GM18858 (cell line): ENCODE data around the gene ATP6V0D1.
"Not testable (repeated sequence)": the region's sequence is repeated elsewhere in the genome, so short reads cannot be mapped to it uniquely, and the experiment has no call there.

Experiments used
- ATAC-seq: cut with Tn5 transposase; IDR thresholded peaks from one replicate; pipeline ENCODE4 v1.9.1; 2021; ENCODE audit not compliant: unreplicated experiment

ATP6V0D1 gene

DNA sequence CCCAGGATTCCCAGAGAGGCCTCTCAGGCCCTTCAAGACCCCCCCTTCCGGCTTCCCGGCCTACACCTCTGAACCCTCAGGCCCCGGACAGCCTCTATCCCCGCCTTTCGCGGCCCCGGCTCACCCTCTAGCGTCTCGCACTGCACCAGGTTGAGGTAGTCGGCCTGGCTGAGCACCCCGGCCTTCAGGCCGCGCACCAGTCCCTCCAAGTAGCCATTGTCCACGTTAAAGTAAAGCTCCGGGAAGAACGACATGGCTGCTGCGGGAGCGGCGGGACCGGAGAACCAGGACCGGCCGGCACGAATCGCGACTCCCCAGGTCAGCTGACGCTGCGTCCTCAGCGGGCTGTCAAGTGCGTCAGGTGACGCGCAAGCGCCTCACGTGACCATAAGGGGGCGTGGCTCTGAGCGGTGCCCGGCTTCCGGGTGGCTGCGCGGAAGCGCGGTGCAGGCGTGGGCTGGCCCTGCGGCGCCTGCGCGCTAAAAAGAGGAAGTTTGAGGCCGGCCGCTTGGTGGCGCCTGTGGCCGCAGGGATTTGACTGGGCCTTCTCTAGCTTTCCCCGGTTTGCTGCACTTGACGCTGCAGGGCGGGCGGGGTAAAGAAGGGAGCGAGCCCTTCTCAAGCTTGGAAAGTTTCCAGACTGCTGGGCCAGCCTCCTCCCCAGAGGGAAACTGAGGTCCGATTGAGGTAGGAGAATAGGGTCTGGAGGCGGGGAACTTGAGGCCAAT, at the start of gene ATP6V0D1:
ATP6V0D1 (minus strand) TSS at position 325 of the 728 bp plus-strand sequence; CDS start at position 254, 71 bp downstream.
- peak; percentile 84 for ATAC-seq

DNA sequence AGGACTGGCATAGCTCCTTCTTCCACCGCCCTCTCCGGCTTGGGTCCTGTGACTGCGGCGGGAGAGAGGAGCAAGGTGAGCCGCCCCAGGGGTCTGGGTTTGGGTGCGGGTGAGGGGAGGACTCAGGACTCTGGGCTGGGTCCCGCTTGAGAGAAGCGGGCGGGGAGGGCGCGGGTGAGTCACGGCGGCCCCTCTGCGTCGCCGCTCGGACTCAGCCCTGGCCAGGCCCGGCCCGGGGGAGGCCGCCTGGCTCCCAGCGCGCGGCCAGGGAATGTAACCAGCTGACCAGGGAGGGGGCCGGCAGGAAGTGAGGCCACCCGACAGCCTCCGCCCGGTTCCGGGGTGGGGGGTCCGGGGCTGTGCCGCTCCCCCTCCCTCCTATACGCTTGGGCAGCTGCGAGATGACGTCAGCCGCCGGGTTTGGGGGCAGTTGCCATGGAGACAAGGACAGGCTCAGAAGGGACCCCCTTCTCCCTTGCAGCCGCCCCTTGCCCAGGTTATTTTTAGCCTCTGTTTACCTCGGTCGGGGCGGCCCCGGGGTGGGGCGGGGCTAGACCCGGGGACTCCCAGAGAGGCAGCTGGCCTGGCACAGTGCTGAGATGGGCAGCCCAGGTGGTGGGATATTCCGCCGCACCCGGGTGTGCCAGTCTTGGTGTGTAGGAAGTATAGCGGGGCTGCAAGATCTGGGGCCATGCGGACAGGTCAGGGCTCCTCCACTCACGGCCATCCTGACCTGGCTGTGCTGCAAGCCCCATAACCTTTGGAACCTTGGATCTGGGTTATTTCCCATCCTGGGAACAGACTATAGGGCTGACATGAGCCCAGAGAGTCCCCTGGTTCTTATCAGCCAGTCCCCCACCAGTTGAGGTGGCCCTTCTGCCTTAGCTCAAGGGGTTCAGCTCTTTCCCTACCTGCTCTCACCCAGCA, 49.3 kb upstream of the ATP6V0D1 start:
- no peak for ATAC-seq

DNA sequence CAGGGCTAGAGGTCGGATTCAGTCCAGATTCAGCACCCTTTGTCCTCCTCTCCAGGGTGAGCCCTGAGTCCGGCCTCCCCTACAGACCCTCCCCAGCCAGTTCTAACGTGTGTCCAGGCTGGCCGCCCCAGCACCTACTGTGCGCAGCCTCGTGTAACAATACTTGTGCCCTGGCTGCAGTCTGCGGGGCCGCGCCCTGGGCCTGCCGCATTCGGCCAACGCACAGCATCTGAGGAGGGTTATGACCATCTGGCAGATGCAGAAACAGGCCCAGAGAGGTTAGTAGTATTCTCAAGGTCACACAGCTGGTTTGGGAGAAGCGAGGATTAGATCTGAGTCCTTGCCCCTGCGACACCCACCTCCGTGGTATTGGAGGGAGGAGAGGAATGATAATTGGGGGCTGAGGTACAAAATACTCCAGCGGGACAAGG, 48.6 kb upstream of the ATP6V0D1 start:
- no peak for ATAC-seq

DNA sequence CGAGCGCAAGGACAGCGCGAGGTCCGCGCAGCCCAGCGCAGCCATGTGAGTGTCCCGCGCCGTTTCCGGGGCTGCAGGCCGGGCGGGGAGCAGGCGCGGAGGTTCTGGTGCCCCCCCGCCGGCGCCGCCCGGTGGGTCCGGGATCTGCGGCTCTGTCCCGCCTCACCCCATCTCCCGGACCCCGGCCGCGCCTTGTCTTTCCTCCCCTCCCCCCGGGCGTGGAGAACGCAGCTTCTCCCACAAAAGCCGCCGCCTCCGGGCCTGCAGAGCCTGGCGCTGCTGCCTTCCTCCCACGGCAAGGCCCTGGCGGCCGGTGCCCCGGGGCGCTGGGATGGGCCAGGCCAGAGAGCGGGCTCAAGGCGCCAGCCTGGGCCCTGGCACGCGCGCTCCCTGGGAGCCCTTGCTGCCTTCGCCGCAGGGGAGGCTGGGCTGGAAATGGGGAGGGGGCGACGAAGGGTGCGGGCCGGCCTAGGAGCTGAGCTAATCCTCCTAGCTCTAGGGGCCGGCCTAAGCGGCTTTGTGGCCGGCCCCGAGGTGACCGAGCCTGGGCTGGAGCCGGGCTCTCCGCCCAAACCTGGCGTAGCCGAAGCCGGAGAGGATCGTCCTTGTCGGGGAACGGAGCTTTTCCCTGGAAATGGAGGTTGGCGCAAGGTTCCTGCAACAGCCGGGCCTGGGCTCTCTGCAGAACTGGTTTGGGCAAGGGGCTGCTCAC, 48.1 kb upstream of the ATP6V0D1 start:
- ATAC-seq: no peak

DNA sequence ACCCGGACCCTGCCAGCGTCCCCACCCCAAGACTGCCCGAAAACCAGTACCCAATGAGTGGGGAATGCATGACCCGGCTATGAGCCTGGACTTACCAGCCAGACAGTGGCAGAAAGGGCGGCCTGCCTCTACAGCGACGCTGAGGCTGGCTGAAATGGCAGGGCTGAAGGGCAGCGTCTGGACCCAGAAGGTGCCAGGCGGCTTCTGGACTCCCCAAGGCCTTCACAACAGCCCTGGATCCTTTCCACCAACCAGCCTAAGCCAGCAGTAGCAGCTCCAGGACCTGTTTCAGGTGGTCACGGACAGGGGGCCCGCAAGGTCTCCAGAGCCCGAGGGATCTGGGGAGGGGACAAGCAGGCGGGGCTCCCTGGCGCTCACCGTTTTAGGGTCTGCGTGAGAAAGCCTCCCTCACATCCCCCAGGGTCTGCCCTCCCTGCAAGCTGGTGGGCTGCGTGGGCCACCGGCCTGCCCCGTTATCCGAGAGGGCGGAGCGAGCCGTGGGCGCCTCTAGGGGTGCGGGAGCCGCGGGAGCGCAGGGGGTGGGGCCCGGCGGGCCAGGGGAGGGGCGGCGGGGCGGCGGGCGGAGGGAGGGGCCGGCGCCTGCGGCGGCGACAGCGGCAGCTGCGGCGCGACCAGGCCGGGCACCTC, 47.4 kb upstream of the ATP6V0D1 start, which contains the start of gene RIPOR1:
RIPOR1 (plus strand) TSS at position 608 of the 648 bp plus-strand sequence. CDS start 9,618 bp downstream, outside the sequence.
- ATAC-seq: no peak

DNA sequence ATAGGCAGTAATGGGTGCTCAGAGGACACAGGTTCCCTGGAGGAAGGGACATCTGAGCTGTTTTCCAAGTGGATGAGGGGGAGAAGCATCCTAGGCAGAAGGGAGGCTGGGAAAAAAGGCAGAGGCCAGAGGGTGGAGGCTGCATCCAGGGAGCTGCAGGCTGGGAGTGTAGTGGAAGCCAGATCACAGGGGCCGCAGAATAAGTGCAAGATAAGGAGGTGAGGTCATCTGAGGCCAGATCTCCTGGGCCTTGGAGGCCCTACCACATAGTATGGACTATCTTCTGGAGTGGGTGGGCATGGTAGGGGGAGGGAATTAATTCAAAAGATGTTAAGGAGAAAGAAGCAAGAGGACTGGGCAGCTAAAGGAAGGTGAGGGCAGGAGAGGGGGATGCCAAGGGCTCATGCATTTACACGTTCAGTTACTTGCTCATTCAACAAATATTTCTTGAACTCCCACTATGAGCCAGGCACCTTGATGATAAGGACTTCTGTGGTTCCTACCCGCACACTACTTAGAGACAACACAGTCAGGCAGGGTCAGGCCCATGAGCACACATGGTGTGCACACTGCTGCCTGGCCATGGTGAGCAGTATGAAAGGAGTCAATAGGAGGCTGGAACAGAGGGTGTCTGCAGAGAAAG, 45.3 kb upstream of the ATP6V0D1 start:
- no peak for ATAC-seq

DNA sequence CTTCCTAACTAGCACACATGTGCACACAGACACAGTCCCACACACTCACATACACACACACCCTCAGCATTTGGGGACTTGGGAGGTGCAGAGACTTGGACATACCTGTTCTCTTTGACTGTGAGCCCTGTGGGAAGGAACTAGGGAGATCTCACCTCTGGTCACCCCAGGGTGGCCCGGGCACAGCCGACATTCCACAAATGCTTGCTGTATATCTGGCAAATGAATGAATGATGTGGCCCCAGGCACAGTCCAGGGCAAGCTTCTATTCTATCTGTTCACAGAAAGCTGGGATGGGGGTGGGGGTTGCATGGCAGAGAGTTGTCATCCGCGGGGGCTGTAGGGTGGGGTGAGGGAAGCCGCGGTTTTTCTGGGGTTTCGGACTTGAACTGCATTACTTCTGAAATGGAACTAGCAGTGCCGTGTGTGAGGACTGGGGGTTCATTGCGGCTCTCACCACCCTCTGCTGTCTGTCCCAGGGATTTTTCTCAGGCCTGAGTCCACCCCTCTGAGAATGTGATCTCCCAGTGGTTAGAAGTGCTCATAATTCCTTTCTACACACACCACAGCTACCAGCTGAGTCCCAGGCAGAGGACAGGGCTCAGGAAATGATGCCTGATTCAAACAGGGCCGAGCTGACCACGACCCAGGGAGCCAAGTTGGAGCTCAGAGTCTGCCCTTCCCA, 44.4 kb upstream of the ATP6V0D1 start:
- ATAC-seq: no peak

DNA sequence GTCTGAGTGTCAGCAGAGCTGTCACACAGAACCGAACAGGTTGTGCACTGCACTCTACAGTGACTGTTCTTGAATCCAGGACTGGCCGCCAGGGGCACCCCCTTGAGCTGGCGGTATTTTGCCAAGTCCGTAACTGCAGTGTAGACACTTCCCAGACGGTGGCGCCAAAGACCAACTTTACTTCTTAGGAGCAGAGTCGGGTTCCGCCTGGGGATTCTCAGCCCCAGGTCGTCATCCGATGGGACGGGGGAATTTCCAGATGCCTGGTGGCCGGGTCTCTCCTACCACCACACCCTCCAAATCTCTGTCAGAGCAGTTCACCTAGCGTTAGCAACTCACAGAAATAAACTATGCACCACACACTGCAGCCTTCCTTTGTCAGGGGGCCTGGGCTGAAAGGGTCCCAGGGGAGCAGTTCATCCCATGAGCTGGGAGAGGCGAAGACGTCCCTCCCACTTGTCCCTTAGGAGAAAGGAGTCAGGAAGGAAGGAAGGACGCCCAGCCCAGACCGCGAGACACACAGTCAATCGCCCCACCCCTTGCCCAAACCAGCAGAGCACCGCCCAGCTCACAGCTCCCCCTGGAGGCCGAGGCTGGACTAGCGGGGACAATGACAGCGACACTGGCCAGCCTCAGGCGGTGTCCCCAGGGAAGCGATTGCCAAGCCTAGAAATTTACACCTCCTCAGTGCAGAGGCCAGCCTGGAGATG, 40.3 kb upstream of the ATP6V0D1 start:
- peak; percentile 61 for ATAC-seq

DNA sequence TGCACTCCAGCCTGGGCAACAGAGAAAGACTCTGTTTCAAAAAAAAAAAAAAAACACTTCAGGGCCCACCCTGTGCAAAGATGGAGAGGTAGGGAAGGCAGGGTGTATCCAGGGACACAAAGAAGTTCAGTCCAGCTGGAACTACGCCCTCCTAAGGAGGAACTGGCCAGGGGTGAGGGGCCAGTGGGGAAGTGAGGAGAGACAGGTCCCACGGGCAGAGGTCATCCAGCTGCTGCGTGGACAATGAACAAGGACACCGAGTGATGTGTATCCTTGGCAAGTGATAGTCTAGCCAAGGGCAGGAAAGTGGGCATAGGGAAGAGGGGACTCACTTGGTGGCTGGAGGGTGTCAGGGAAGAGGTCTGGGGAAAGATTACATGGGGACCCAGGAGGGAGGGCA, 38.3 kb upstream of the ATP6V0D1 start:
- ATAC-seq: no peak

DNA sequence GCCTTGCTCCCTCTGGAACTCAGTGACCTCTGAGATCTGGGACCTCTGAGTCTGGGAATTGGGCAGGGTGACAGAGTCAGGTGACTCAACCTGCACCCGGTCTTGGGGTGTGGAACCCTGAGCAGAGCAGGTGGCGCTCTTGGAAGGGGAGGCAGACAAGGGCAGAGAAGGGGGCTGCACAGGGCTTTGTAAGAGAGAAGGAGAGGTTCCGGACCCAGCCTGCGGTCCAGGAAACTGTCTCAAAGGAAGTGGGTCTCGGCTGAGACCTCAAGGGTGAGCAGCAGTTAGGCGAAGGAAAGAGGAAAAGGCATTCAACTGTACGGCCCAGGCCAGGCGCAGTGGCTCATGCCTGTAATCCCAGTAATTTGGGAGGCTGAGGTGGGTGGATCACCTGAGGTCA, 37.7 kb upstream of the ATP6V0D1 start:
- ATAC-seq: no peak

DNA sequence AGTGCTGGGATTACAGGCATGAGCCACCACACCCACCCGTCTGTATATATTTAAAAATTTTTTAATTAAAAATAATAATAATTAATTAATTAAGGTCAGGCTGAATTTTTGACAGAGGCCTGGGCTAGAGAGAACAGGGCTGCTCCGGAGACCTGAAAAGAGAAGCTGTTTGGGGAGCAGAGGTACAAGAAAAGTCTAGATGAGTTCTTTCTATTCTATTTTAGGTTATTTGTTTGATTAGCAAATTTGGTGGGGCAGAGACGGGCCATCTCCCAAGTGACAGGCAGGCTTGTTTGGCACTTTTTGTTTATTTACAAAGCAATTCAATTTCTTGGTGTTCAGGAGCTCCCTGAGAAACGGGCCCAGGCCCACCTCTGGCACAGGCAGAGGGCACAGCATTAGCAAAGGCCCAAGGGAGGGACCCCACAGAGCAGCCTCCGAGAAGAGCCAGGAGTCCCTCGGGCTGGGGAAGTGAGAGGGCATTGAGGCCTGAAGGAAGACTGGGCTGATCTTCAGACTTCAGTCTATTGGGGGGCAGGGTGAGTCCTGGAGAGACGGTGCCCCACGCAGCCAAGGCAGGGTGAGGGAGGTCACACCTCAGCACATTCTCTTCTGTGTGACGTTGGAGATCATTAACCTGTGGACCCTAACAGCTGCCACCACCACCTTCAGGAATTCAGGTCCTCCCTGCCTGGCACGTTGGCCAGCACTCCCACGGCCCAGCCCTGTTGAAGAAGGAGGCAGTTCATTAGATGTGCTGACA, 36.9 kb upstream of the ATP6V0D1 start:
- peak; percentile 31 for ATAC-seq

DNA sequence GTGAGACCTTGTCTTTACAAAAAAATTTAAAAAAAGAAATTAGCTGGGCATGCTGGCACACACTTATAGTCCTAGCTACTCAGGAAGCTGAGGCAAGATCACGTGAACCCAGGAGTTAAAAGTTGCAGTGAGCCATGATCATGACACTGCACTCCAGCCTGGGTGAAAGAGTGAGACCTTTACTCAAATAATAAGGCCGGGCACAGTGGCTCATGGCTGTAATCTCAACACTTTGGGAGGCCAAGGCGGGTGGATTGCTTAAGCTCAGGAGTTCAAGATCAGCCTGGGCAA, 36.1 kb upstream of the ATP6V0D1 start:
- no peak for ATAC-seq

DNA sequence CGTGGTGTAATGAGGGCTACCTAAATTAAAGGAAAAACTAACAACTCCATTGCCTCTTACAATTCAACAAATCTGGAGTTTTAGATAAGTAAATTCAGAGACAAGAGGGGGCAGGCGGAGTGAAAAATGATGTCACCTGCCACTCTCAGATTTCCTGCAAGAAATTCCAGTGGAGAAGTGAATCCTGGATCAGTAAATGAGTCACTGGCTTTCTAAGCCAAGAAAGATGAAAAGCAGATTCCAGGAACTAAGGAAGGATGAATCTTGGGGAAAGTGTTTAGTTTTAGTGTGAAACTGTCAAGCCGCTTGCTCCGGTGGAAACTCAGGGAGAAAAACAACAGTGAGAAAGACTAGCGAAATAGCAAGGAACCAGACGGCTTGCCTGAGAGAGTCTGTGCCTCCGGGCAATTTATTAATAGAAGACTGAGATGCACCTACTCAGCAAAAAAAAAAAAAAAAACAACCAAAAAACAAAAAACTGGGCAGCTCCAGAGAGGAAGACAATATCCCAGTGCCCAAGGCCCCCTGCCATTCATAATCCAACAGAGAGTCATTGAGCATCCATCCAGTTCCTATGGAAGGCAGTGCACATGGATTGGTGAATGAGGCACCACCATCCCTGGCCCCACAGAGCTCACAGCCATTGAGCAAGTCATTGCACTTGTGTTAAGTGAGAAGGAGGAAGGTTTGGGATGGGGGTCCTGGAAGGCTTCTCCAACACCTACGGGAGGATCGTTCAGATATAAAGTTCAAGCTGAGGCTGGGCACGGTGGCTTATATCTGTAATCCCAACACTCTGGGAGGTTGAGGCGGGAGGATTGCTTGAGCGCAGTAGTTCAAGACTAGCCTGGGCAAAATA, 35.6 kb upstream of the ATP6V0D1 start:
- no peak for ATAC-seq

DNA sequence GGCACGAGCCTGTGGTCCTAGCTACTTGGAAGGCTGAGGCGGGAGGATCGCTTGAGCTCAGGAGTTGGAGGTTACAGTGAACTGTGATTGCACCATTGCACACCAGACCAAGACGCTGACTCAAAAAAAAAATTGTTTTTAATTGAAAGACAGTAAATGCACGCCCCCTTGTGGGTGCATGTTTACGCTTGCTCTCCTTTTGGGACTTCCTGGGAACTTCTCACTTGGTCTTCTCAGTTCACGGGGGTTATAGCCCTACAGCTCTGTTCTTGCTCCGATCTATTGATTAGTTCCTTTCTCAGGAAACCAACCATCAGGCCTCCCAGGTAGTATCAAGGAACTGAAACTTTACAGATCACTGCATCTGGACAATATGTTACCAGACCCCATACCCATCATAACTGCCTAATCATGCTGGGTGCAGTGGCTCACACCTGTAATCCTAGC, 33.4 kb upstream of the ATP6V0D1 start:
- peak; percentile 30 for ATAC-seq

DNA sequence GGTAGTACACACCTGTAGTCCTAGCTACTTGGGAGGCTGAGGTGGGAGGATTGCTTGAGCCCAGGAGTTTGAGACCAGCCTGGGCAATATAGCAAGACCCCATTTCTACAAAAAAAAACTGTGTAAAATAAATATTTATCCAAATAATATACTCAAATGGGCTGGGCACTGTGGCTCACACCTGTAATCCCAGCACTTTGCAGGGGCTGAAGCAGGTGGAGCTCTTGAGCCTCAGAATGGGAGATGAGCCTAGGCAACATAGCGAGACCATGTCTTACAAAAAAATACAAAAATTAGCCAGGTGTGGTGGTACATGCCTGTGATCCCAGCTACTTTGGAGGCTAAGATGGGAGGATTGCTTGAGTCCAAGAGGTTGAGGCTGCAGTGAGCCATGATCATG, 32.9 kb upstream of the ATP6V0D1 start:
- ATAC-seq: not testable (repeated sequence)

DNA sequence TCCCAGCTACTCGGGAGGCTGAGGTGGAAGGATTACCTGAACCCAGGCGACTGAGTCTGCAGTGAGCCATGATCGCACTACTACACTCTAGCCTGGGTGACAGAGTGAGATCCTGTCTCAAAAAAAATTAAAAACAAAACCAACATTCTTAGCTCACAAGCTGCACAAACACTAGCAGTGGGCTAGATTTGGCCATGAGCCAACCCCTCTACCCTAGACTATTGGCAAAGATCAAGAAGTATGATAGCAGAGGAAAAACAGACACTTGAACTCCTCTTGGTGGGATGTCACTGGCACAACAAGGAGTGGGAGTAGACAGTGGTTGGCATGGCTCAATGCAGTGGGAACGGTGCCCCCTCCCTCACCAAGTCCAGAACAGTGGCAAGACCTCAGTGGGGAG, 28.1 kb upstream of the ATP6V0D1 start:
- ATAC-seq: no peak

DNA sequence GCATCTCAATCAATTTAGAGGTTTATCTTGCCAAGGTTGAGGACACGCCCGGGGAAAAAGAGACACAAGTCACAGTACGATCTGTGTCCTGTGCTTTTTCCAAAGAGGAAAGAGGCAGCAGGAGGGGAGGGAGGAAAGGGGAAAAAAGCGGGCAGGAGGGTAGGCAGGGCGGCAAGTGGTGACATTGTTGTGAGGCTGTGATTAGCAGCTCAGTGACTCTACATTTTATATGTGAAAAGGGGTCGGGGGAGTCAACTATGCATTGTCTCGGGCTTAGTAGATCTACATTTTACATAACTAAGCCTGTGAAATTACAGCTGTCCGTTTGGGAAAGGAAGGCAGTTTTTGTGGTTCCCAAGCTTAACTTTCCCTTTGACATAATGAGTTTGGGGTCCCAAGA, 25.5 kb upstream of the ATP6V0D1 start:
- ATAC-seq: no peak
